ENCODE measurements around the gene WNT11.

WNT11 gene

DNA sequence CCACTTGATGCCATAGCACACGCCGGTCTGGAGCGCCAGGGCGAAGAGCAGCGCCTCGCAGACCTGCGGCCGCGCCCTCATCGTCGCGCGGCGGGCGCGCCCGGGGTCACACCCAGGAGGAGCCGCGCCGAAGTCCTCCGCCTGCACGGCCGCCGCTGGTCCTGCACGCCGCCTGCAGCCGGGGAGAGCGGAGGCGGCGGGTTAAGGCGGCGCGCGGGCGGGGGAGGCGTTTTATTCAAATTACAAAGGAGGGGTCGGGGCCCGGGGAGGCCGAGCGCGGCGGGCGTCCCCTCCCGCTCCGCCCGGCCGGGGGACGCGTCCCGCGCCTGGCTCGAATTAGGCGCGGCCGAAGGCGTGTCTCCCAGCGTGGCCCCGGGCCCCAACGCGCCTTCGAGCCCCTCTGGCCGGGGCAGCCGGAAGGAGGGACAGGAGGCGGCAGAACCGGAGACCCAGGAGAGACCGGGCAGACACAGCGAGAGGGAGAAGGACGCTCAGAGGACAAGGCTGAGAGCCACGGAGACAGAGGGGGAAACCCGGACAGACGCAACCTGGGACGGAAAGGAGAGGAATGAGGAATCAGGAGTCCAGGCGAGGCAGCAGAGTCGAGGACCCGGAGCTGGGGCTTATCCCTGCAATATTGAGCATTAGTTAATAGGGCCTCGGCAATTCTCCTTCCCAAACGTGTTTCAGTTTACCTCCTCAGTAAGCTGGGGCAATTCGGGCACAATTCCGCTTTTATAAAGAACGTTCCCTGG is at the start of gene WNT11:
Gene WNT11, minus strand, starts transcription at position 176 of the 755 bp plus-strand sequence. Its CDS starts 95 bp downstream, at position 81.
- DNase-seq, result no peak

- DNase-seq, result no peak
Observed at GRCh38 chr11:76253416-76253815, 47.1 kb upstream of the WNT11 start.

GRCh38 chr11:76252631-76253070 is 46.3 kb upstream of the WNT11 start:
- DNase-seq, result no peak

DNA sequence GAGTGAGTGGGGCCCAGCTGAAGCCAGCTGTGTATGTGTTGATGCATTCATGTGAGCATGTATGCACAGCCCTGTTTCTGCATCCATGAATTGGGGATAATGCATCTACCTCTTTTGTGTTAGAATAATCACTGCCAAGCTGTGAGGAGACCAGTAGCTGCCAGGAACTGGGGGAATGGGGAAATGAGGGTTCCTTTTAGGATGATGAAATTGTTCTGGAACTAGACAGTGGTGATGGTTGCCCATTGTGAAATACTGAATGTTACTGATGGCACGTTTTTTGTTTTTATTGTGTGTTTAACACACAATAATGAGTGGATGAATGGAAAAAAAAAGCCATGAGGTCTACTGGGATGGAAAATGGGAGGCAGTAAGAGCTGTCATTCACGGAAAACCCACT is 45.3 kb upstream of the WNT11 start:
- no peak for DNase-seq

GRCh38 chr11:76251226-76251575 is 44.9 kb upstream of the WNT11 start:
- DNase-seq, result no peak

- DNase-seq, result no peak
Observed at GRCh38 chr11:76250520-76251225, 44.4 kb upstream of the WNT11 start.

DNA sequence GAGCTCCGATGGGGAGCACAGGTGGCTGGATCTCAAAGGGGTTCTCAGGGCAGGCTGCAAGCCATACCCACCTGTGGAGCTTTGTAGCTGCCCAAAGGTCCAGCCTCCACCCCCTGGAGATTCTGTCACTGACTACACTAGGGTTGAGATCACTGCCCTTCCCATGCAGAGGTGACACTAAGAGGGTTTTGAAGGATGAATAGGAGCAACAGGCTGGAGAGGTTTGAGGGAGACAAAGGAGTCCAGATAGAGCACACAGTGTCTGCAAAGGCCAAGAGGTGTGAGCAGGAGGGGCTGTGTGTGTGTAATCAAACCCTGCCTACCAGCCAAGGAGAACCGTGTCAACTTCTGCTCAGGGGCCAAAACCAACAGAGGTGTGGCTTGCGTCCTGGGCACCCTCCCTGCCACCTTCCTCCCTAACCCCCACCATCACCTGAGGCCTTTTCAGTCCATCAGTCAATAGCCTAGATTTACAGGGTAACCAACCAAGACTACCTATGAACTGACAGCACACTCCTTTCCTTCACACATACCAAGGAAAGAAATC is 43.0 kb upstream of the WNT11 start:
- DNase-seq, result no peak

DNA sequence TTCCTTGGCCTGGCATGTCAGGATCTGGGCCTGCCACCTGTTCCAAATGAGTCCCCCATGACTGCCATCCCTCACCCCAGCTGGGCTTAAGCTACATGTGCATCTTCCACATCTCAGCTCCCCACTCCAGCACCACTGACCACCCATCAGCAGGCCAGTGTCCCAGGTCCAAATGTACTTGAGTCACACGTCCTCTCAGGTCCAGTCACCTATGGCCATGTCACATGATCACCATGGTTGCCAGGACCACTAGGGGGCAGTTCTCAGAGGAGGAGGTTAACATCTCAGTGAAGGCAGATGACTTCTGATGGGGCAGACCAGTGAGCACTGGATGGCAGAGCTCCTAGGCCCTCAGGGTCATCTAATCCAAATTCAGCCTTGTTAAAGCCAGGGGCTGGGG is 41.9 kb upstream of the WNT11 start:
- no peak for DNase-seq

GRCh38 chr11:76247091-76247490 is 40.8 kb upstream of the WNT11 start:
- DNase-seq, result no peak

- no peak for DNase-seq
Observed at GRCh38 chr11:76246271-76246933, 40.1 kb upstream of the WNT11 start.

DNA sequence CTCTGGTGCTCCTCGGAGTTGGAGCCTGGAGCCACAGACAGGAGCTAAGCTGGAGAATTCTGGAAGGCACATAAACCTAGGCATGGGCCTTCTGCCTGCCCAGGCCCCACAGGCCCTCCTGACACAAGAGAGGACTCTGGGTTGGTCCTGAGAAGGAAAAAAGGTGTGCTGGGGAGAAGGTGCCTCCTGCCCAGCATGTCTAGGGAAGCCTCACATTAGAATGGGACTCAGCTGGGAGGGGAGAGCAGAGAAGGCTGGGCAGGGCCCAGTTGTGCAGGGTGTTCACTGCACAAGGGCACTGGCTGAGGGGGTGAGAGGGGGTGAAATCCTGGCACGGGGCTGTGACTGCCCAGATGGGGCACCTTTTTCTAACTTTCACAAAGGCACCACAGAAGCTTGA is 39.4 kb upstream of the WNT11 start:
- DNase-seq, result no peak

- DNase-seq, result no peak
Observed at GRCh38 chr11:76244316-76244851, 38.1 kb upstream of the WNT11 start.

DNA sequence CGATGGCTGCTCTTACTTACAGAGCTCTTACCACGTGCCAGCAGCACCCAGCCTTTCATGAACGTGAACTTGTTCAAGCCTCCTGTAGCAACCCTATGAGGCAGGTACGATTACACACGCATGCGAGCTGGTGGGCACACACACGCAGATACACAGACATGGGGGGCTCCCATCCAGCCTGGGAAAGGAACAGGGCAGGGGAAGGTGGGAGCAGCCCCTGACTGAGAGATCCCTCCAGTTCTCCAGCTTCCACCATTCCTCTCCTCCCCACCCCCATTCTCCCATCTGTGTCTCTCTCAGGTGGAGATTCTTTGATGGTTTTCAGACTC is 37.6 kb upstream of the WNT11 start:
- DNase-seq, result no peak

DNA sequence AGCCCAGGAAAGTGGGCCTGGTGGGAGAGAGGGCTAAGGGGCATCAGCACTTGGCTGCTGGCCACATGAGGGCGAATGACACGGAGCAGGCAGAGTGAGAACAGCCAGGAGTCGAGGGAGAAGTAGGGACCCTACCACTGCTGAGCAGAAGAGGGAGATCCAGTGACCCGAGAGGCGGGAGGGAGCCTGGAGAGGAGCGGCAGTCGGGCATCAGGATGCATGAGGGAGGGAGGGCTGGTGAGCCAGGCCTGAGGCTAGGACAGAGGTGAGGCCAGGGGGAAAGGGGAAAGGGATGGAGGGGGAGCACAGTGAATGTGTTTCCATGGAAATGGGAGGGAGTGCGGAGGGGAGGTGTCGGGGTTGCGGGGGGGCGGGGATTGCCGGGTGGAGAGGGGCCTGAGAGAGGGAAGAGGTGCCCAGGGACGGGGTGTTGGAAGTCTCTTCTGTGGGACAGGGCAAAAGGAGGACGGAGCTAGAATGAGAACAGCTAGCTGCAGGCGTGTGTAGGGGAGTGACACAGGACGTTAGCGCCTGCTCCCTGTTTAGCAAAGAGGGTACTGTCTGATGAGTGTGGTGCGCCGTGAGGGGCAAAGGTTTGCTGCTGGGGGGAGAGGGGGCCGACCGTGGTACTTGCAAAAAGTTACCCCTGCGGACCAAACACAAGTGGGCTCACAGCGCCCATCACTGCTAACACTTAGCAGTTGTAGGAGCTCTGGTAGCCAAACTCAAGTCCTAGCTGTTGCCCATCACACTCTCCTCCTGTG is 37.1 kb upstream of the WNT11 start:
- DNase-seq, result no peak

DNA sequence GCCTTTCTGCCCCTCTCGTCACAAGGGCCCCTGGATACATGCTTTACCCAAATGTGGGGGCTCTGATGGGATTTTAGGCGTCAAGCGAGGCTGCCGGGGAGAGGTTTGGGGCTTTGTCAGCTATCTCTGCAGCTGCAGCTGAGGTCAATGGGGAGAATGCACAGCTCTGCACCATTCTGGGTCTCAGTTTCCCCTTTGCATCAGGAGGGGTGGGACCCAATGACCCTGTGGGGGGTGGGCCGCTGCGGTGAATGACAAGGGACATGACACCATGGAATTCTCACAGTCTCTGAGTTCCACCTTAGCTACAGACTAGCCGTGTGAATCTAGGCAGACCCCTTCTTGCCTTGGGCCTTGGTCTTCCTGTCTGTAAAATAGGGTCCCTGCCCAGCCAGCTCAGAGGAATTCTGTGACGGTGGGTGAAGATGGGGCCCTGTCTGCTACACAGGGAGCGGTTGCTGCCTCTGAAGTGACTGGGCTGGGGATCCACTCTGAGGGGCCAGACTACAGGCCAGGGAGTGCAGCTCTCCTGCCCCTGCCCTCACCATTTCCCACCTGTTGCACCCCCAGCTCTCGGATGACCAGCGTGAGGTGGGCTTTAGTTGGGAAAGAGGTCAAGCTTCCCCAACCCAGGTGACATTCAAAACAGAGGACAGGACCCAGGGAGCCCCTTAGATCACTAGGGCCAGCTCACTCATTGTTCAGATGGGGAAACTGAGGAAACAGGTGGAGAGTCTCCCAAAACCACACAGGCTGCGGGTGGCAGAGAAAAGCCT is 35.9 kb upstream of the WNT11 start:
- no peak for DNase-seq

DNA sequence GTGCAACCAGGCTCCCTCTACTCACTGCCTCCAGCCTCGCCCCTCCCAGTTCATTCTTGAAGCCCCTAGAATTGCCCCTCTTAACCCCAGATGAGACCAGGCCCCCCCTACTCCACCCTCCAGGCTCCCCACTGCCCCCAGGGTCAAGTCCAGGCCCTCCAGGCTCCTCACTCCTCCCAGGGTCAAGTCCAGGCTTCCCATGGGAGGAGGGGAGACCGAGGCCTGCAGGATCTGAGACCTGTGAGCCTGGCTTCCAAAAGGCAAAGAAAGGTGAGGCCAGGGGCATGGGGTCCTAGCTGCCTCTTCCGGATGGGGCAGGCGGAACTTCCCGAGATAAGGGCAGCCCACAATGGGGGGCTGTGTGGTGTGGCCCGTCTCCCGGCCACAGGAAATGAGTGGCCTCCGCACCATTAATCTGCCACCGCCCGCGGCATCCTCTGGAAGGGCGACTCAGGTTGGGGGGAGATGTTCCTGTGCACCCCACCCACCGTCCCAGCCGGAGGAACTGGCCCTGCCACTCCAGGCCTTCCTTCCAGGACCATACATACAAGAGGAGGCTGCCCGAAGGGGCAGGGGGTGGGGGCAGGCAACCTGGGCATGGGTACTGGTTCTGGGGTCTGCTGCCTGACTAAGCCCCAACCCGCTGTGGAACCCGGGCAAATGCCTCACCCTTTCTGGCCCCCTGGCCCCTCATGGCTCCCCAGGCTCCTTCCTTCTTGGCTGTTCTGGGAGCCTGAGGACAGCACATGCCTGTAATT is 35.1 kb upstream of the WNT11 start:
- DNase-seq, result no peak

DNA sequence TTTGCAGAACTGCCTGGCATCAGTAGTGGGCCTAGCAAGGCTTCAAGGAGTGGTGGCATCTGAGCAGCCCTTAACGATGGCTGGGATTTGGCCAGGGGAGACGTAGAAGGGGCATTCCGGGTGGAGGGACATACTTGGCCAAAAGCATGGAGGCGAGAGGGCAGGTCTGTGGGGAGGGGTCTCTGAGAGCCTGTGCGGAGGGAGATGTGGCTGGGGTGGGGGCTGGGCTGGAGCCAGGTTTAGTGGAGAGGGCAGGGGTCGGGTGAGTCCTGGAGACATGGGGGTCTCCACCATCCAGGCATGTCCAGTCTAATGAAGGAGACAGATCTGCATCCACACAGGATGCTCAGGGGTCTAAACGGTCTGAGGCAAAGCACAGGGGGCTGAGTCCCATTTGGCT is 34.4 kb upstream of the WNT11 start:
- DNase-seq, result no peak

GRCh38 chr11:76240161-76240540 is 33.8 kb upstream of the WNT11 start:
- no peak for DNase-seq

- no peak for DNase-seq
Observed at GRCh38 chr11:76239483-76240160, 33.3 kb upstream of the WNT11 start.

DNA sequence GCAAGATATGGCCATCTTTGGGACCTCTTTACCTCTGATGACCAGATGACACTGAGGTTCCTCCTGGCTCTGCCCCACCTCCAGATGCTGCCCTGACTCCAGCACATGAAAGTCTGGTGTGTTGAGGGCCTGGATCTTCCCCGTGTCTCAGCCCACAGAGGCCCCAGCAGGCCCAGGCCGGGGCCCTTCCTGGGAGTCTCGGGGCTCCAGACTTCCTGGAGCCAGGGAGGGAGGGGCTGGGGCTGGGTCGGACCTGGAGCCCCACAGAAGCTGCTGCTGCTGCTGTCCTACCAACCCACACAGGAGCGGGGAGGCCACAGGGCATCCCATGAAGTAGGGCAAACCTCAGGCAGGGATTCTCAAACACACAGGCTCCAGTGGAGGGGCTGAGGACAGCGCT is 32.2 kb upstream of the WNT11 start:
- DNase-seq, result no peak

GRCh38 chr11:76237914-76238313 is 31.6 kb upstream of the WNT11 start:
- no peak for DNase-seq
